ENCODE data around the gene HLA-DRA.
"Not testable (repeated sequence)": the region's sequence is repeated elsewhere in the genome, so short reads cannot be mapped to it uniquely, and the experiment has no call there.

GRCh38 chr6:32433950-32434349 lies 5.7 kb upstream of the HLA-DRA start:
- TF ChIP-seq SUZ12 (IDR thresholded peaks at IDR 0.05; ENCODE audit: extremely low read depth, insufficient read depth, insufficient read length); YY1 (IDR thresholded peaks at IDR 0.05; ENCODE audit: insufficient read depth, insufficient read length): not testable (repeated sequence)
